ENCODE results near the gene INAFM1. TPM values are rescaled to one million over a fixed set of nuclear protein-coding genes. Genes with fewer than 3 reads are reported as not detected.

Gene INAFM1
- 10 to 100 TPM in 1 of 2 experiments, 1 to 10 TPM in 1; 9.9 to 11.8 TPM for total RNA-seq

DNA sequence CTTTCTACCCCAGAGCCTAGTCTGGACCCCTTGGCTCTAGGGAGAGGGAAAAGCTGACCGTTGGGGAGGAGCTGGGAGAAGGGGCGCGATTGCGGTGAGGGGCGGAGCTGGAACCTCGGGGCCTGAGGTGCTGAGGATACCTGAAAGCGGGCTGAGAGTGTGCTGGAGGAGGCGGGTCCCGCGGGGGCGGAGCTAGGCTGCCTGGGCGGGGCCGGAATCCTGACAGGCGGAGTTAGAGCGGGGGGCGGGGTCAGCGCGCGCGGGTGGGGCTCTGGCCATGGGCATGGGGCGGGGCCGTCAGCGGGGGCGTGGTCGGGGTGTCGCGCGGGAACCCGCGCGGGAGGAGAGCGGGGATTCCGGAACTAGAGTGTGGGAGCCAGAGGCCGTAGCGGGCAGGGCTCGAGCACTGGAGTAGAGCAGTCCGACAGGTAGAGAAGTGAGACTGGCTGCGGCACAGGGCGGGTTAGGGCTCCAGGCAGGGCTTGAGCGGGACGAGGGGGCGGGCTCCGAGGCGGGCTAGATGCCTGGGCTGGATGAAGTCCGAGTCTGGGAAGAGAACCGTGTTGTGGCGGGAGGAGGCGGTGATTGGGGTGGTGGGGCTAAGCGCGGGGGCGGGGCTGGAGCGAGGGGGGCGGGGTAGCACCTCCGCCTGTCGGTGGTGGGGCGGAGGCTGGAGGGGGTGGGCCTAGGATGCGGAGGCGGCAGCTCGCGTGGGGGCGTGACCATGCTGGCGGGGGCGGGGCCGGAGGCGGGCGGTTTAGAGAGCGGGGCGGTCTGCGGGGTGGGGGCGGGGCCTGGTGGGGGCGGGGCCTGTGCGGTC is at the start of gene INAFM1:
INAFM1 (plus strand) TSS at position 815 of the 820 bp plus-strand sequence. CDS start 35 bp downstream, outside the sequence.

GRCh38 chr19:47230921-47231214 is 43.8 kb upstream of the INAFM1 start, which contains the start of gene BBC3:
Gene BBC3 (minus strand): TSS chr19:47231199. CDS start chr19:47228431, 2,768 bp downstream.

DNA sequence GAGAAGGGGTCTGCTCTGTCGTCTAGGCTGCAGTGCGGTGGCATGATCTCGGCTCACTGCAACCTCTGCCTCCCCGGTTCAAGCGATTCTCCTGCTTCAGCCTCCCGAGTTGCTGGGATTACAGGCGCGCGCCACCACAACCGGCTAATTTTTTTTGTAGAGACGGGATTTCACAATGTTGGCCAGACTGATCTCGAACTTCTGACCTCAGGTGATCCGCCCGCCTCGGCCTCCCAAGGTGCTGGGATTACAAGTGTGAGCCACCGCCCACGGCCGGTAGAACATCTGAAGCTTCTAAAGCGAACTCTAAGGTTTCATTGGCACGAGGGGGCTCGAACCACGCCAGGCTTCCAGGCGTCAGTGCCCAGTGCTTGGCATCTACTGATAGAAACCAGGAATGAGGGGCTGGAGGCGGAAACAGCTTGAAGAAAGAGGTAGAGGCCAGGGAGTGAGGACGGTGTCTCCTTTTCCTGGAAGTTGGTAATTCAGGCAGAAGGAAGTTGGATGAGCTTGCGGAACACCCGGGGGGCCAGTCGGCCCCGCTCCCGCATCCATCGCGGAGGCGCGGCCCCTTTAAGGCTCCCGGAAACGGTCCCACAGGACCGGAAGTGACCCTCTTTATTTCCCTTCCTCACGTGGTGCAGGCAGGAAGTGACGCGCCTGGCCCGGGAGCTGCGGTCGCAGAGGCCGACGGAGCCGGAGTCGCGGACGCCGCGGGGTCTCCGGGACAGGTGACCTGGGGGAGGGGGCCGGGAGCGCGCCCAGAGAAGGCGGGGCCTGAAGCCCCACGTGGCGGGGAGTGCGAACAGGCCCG is 18.6 kb upstream of the INAFM1 start, which contains the start of gene CCDC9:
CCDC9 (plus strand) TSS at position 647 of the 814 bp plus-strand sequence. CDS start 1,876 bp downstream, outside the sequence.

GRCh38 chr19:47309608-47310007 is 34.9 kb downstream of the INAFM1 start, which contains the start of gene C5AR1:
Gene C5AR1 (plus strand): TSS chr19:47309861. CDS start chr19:47309896, 35 bp downstream.

Small RNA genes lying within 50 kb of the gene (microRNA-seq; reads per million reads assigned to microRNA genes)
- gene MIR3190 (ENCODE audit: borderline microRNAs expressed, borderline replicate concordance) (not detected), gene MIR3191 (ENCODE audit: borderline microRNAs expressed, borderline replicate concordance) (not detected)

Other genes starting within 250 kb of the INAFM1 start
- gene TMEM160, start 226.3 kb upstream of the INAFM1 start, total RNA-seq: 10 to 100 TPM; 41.4 to 47.0 TPM
- 10 to 100 TPM; 86.1 to 86.9 TPM for gene ZC3H4, start 161.1 kb upstream of the INAFM1 start, total RNA-seq
- gene SAE1, start 144.1 kb upstream of the INAFM1 start, total RNA-seq: 100 to 1,000 TPM; 121 to 142 TPM
- 10 to 100 TPM; 22.1 to 22.5 TPM for gene BBC3, start 43.7 kb upstream of the INAFM1 start, total RNA-seq
- 10 to 100 TPM; 26.2 to 29.0 TPM for gene CCDC9, start 18.4 kb upstream of the INAFM1 start, total RNA-seq
- gene C5AR1, start 35.0 kb downstream of the INAFM1 start, total RNA-seq: 1 to 10 TPM in 1 of 2 experiments, not detected in 1; 1.2 TPM
- 1 to 10 TPM in 1 of 2 experiments, under 1 TPM in 1; 0.84 to 1.0 TPM for gene C5AR2, start 57.3 kb downstream of the INAFM1 start, total RNA-seq
- gene DHX34, start 74.4 kb downstream of the INAFM1 start, total RNA-seq: 10 to 100 TPM; 11.8 to 11.9 TPM
- not detected for gene MEIS3, start 144.6 kb downstream of the INAFM1 start, total RNA-seq
- gene SLC8A2, start 197.0 kb downstream of the INAFM1 start, total RNA-seq: not detected
- 10 to 100 TPM in 1 of 2 experiments, 1 to 10 TPM in 1; 9.5 to 10.8 TPM for gene KPTN, start 209.3 kb downstream of the INAFM1 start, total RNA-seq
- 10 to 100 TPM; 83.1 to 93.3 TPM for gene NAPA, start 240.2 kb downstream of the INAFM1 start, total RNA-seq

All from activated naive CD4-positive, alpha-beta T cell treated with anti-CD3 and anti-CD28 coated beads, Interleukin-2, amount 10 ng/mL, durations not matched to agents 5 hours and 36 hours (primary cell).